Coronary artery (tissue), 2 donors: Measurements from ENCODE around the gene VASN.
"Not testable (repeated sequence)": the region's sequence is repeated elsewhere in the genome, so short reads cannot be mapped to it uniquely, and the experiment has no call there.

Source experiments
- DNase-seq: peaks from one replicate; pipeline ENCODE4 v3.0.0-alpha.2; 2017; ENCODE audit warnings: low spot score
- H3K27ac ChIP-seq, 2 donors: fragments of 200-600 bp; sonication (generic); one replicate each; pipeline ENCODE4 v1.5.1; 2016 to 2019
- H3K4me3 ChIP-seq: fragments of 200-600 bp; sonication (generic); 2 replicates; pipeline ENCODE4 v1.5.1; 2016; ENCODE audit warnings: mild to moderate bottlenecking, moderate library complexity
- CTCF ChIP-seq: fragments of 200-600 bp; sonication (generic); IDR thresholded peaks from one replicate; pipeline ENCODE4 v1.5.1; 2019; ENCODE audit warnings: antibody characterized with exemption

The VASN gene

GRCh38 chr16:4339455-4339854 lies 32.2 kb upstream of the VASN start:
- no peak overlapping the region for H3K4me3 ChIP-seq
- no peak for TF ChIP-seq CTCF
- no peak for DNase-seq
- peak overlapping the region in 1 of 2 donors; percentile 37 for H3K27ac ChIP-seq

DNA sequence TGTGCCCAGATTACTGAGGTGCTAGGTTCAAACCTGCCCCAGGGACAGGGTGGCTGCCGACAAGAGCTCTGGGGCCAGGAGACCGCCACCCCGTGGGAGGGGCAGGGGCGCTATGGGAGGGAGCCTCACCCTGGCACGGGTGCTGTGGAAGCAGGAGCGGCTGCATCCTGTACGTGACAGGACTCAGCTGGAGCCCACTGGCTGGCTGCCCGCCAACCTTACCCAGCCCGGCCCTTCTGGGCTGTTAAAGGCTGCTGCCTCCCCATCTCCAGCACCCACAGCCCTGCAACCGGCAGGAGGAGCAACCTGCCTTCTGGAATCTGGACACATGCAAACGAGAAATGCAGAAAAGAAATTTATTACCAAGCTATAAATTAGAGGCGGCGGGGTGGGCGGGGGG lies 31.7 kb upstream of the VASN start:
- DNase-seq = no peak
- Histone ChIP-seq H3K27ac (peak overlapping the region in 1 of 2 donors; percentile 37), H3K4me3 (no peak overlapping the region)
- no peak for TF ChIP-seq CTCF

- no peak for DNase-seq
- H3K27ac ChIP-seq = no peak overlapping the region
- no peak overlapping the region for H3K4me3 ChIP-seq
- TF ChIP-seq CTCF = no peak
Measured at GRCh38 chr16:4340443-4340842, 31.2 kb upstream of the VASN start.

DNA sequence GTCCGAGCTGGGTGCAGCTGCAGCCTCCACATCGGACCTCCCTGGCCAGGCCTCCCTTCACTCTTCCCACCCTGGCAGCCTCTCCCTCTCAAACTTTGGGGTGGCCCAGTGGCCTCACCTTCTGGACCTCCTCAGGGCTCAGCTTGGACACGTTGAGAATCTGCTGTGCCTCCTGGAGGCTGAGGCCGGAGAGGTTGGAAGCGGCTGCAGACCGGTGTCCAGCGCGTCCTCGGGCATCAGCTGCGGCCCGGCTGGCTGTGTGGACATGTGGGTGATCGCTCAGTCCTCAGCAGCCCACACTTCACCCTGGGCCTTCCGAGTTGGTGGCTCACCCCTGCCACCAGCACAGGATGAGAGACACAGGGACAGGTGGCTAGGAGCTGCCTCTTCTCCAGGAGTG lies 30.4 kb upstream of the VASN start:
- no peak for TF ChIP-seq CTCF
- Histone ChIP-seq H3K4me3 (no peak overlapping the region), H3K27ac (no peak overlapping the region)
- no peak for DNase-seq

GRCh38 chr16:4342866-4343744 lies 28.5 kb upstream of the VASN start:
- no peak overlapping the region for H3K27ac ChIP-seq
- no peak for DNase-seq
- no peak overlapping the region for H3K4me3 ChIP-seq
- no peak for TF ChIP-seq CTCF

- H3K27ac ChIP-seq = peak overlapping the region; percentile 9 to 48
- not testable (repeated sequence) for H3K4me3 ChIP-seq, DNase-seq
Measured at GRCh38 chr16:4344300-4344982, 27.2 kb upstream of the VASN start.

DNA sequence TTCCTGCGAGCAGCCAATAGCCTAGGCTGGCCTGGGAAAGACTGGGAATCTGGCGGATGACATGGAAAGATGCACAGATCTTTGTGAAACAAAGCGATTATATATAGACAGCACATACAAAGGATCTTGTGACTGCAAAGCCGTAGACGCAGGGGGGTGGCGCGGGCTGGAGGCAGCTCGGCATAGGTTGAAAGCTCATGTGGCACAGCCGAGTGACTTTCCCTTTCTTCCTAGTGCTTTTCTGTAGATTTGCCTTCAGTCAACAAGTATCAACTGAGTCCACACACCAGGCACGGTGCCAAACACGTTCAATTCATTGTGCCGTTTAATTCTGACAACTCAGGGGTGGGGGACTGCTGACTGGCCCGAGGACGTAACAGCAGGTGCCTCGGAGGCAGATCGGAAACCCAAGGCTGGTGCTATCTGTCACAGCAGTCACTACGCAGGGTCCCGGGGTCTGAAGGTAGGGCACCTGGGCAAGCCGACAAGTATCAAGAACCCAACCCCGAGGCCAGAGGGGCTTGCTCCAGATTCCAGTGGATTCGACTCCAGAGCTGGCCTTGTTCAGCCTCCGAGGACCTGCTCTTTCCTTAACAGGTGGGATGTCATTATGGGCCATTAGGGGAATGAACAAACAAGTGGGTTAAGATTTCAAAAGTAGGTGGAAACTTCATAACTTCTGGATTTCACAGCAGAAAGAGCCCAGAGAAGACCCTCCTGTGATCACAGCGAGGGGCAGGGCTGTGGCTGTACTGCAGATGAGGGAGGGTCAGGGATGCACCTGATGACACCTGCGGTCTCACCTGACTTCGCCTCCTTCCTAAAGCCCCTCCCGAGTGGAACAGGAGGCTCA lies 26.4 kb upstream of the VASN start:
- TF ChIP-seq CTCF = no peak
- DNase-seq = no peak
- peak overlapping the region; percentile 9 to 48 for H3K27ac ChIP-seq
- no peak overlapping the region for H3K4me3 ChIP-seq
